Measurements from ENCODE around the gene NPTX1. TPM values are rescaled to one million over a fixed set of nuclear protein-coding genes. Genes with fewer than 3 reads are reported as not detected.

Gene NPTX1
- total RNA-seq, 8 experiments from 2014 or later = 0.61 to 2.9 (median 0.96) TPM

DNA sequence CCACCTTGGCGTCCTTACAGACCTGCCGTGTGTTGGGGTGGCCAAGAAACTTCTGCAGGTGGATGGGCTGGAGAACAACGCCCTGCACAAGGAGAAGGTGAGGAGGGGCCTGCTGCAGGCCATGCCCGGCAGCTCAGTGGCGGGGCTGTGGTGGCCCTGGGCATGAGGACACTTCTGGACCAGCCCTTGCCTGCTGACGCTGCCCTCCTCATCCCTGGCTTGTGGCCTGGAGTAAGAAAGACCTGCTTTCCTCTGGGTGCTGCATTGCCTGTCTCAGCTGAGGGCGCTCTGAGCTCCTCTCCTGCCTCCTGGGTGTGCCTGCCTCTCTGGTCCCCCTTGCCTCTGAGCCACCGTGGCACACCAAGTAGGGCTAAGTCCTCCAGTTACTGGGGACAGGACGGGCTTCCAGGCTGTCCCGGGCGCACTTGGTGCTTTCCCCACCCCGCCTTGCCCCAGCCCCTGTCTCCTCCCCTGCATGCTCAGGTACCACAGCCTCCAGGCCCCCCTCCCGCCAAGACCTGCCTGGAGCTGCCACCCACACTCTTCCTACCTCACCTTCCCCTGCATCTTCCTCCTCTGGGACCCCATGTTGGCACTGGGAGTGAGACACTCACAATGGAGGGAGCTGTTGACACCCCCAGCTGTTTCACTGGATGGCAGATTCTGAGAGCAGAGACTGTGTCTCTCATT is 52.7 kb downstream of the NPTX1 start:
- Histone ChIP-seq H3K4me3 (no peak overlapping the region), H3K4me1 (replicated peaks in 1 of 2) (peaks cover 0 to 3% of the 10 kb centered on the region in 2 donors), H3K27ac (no peak overlapping the region)
- ATAC-seq (replicated peaks in 6 of 8) = no peak
- WGBS, 10 experiments = 67% methylated on average over 3 of the region's 13 CpGs; no CpG with 5 or more reads in 9 of the 10 experiments
- in situ Hi-C loops (cut with MboI; ENCODE audit: low pct_unique_long_range_greater_than_20kb in 2 of 9, low sequenced_read_pairs in 9 of 9, unreplicated experiment in 9 of 9) = loop anchor here in 5 of 9 experiments (10.0 kb wide), 2 partner anchors 551 to 561 kb away; no protein-coding TSS in a partner anchor

DNA sequence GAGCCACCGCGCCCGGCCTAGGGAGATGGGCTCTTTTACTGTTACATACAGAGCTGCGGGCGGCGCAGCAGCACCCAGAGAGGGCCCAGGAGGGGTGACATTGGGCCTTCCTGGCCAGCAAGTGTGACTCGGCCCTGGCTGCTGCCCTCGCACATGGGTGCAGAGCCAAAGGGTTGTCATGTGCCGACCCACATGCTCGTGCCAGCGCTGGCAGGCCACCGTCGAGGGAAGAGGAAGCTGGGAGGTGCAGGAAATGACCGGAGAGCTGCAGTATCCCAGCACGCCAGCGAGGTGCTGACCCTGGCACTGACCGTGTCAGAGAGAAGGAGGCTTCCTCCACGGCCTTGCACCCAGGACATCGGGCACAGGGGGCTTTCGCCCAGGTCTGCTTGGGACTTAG is 53.4 kb downstream of the NPTX1 start:
- in situ Hi-C loops (cut with MboI; ENCODE audit: low pct_unique_long_range_greater_than_20kb in 2 of 9, low sequenced_read_pairs in 9 of 9, unreplicated experiment in 9 of 9) = loop anchor here in 5 of 9 experiments (10.0 kb wide), 2 partner anchors 552 to 562 kb away; no protein-coding TSS in a partner anchor
- WGBS, 10 experiments = 71 to 97% (median 80%) methylated on average over 1 to 8 of the region's 20 CpGs; no CpG with 5 or more reads in 7 of the 10 experiments
- no peak overlapping the region for H3K4me3 ChIP-seq
- ATAC-seq (replicated peaks in 6 of 8) = no peak
- H3K27ac ChIP-seq = no peak overlapping the region
- peaks cover 0 to 3% of the 10 kb centered on the region in 2 donors for H3K4me1 ChIP-seq (replicated peaks in 1 of 2)

DNA sequence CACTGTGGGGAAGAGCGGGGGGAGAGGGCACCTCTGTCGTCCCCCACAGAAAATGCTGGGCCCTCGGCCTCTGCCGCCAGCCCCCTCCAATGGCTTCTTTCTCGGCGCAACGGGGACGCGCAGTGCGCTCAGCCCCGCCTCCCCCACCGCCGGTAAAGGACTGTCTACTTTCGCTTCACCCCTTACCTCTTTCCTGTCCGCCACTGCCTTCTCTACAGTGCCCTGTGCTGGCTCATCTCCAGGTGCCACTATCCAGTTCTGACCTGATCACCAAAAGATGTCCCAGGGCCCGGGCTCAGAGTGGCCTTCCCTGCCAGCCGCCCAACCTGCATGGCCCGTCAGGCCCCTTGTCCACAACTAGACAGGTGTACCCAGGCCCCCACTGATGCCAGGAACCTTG is 54.1 kb downstream of the NPTX1 start:
- Histone ChIP-seq H3K27ac (no peak overlapping the region), H3K4me3 (no peak overlapping the region), H3K4me1 (replicated peaks in 1 of 2) (peaks cover 0 to 3% of the 10 kb centered on the region in 2 donors)
- WGBS, 10 experiments = 94 to 100% methylated on average over 1 to 11 of the region's 18 CpGs; no CpG with 5 or more reads in 8 of the 10 experiments
- in situ Hi-C loops (cut with MboI; ENCODE audit: low pct_unique_long_range_greater_than_20kb in 2 of 9, low sequenced_read_pairs in 9 of 9, unreplicated experiment in 9 of 9) = loop anchor here in 5 of 9 experiments (10.0 kb wide), 2 partner anchors 553 to 563 kb away; no protein-coding TSS in a partner anchor
- ATAC-seq (replicated peaks in 6 of 8) = no peak

DNA sequence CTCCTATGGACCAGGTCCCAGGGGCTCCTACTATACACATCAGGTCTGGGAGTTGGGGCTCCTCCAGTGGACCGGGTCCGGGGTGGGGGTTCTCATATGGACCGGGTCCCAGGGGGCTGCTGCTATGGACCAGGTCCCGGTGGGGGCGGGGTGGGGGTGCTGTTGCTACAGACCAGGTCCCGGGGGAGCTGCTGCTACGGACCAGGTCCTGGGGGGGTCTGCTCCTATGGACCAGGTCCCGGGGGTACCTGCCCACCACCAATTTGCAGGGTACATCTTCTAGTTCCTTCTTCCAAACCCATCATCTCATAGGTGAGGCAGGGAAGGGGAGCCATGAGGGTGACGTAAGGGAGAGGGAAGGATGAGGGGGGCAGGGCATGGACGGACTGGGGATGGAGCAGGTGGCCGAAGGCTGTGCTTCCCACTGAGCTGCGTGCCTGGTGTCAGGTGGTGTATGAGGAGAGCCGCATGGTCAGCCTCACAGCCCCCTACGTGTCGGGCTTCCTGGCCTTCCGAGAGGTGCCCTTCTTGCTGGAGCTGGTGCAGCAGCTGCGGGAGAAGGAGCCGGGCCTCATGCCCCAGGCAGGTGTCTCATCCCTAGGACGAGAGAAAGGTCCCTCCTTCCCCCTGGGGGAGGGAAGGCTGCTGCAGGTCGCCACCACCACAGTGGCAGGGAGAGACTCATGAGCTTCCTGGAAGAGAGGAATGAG is 54.9 kb downstream of the NPTX1 start:
- Histone ChIP-seq H3K4me3 (no peak overlapping the region), H3K27ac (no peak overlapping the region), H3K4me1 (replicated peaks in 1 of 2) (no peaks in the 10 kb centered on the region)
- peak in 5 of 8 experiments; percentile 7 to 20 (median 15) for ATAC-seq (replicated peaks in 6 of 8)
- 52% methylated on average over 7 of the region's 20 CpGs; no CpG with 5 or more reads in 9 of the 10 experiments for WGBS, 10 experiments
- in situ Hi-C loops (cut with MboI; ENCODE audit: low pct_unique_long_range_greater_than_20kb in 2 of 9, low sequenced_read_pairs in 9 of 9, unreplicated experiment in 9 of 9) = loop anchor here in 5 of 9 experiments (10.0 kb wide), 2 partner anchors 553 to 563 kb away; no protein-coding TSS in a partner anchor

DNA sequence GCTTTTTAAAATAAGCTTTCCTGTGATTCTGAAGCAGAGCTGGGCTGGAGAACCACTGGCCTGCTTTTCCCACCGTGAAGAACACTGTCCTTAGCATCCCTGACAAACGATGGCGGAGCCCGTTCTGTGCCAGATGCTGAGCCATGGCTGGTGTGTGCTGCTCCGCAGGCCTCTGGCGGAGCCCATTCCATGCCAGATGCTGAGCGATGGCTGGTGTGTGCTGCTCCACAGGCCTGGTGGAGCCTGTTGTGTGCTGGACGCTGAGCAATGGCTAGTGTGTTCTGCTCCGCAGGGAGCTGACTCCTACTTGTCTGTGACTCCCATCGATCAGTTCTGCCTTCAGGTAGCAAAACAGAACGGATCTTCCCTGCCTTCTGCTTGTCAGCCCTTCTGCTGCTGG is 57.2 kb downstream of the NPTX1 start:
- H3K4me1 ChIP-seq (replicated peaks in 1 of 2) = peaks cover 5% of the 10 kb centered on the region in 2 donors
- WGBS, 10 experiments = 0 to 100% (median 87%) methylated on average over 1 to 7 of the region's 11 CpGs; no CpG with 5 or more reads in 5 of the 10 experiments
- in situ Hi-C loops (cut with MboI; ENCODE audit: low pct_unique_long_range_greater_than_20kb in 2 of 9, low sequenced_read_pairs in 9 of 9, unreplicated experiment in 9 of 9) = no loop called here
- no peak overlapping the region for H3K4me3 ChIP-seq
- no peak for ATAC-seq (replicated peaks in 6 of 8)
- H3K27ac ChIP-seq = no peak overlapping the region

DNA sequence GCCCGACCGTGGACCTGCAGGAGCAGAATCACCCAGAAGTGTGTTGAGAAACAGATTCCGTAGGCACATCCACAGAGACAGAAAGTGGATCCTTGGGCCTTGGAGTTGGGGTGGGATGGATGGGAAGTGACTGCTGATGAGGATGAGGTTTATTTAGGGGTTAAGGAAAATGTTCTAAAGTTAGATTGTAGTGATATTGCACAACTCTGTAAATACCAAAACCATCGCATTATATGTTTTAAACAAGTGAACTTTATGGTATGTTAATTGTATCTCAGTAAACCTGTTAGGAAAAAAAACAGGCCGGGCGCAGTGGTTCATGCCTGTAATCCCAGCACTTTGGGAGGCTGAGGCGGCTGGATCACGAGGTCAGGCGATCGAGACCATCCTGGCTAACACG is 57.8 kb downstream of the NPTX1 start:
- Histone ChIP-seq H3K4me1 (replicated peaks in 1 of 2) (peaks cover 11 to 12% of the 10 kb centered on the region in 2 donors), H3K27ac (no peak overlapping the region), H3K4me3 (no peak overlapping the region)
- WGBS, 10 experiments = 80 to 100% (median 94%) methylated on average over 1 to 10 of the region's 11 CpGs; no CpG with 5 or more reads in 2 of the 10 experiments
- ATAC-seq (replicated peaks in 6 of 8) = no peak
- in situ Hi-C loops (cut with MboI; ENCODE audit: low pct_unique_long_range_greater_than_20kb in 2 of 9, low sequenced_read_pairs in 9 of 9, unreplicated experiment in 9 of 9) = no loop called here

Other genes with a start within 250 kb of the NPTX1 start
- 100 to 1,000 TPM in 1 of 8 experiments, 10 to 100 TPM in 6, 1 to 10 TPM in 1; 9.2 to 161 (median 29.6) TPM for gene RNF213, start 215.8 kb downstream of the NPTX1 start, total RNA-seq
- gene ENDOV, start 61.4 kb downstream of the NPTX1 start, total RNA-seq = 10 to 100 TPM; 15.9 to 36.0 (median 21.3) TPM
- 10 to 100 TPM; 15.6 to 53.3 (median 19.2) TPM for gene RPTOR, start 68.2 kb upstream of the NPTX1 start, total RNA-seq